Stimulated activated CD8-positive, alpha-beta memory T cell treated with anti-CD3 and anti-CD28 coated beads, Interleukin-15, amount 100 ng/mL, for 4 hours (primary cell): Measurements from ENCODE around the gene MTFMT.
A peak's percentile ranks its signal among the peaks of the same experiment; 100 is the strongest.
"Not testable (repeated sequence)": the region's sequence is repeated elsewhere in the genome, so short reads cannot be mapped to it uniquely, and the experiment has no call there.

Experiments used
- DNase-seq, 2 donors: peaks; one replicate each; pipeline ENCODE4 v3.0.0-alpha.2; 2020; ENCODE audit warnings: low read depth in 2 of 2

The MTFMT gene

DNA sequence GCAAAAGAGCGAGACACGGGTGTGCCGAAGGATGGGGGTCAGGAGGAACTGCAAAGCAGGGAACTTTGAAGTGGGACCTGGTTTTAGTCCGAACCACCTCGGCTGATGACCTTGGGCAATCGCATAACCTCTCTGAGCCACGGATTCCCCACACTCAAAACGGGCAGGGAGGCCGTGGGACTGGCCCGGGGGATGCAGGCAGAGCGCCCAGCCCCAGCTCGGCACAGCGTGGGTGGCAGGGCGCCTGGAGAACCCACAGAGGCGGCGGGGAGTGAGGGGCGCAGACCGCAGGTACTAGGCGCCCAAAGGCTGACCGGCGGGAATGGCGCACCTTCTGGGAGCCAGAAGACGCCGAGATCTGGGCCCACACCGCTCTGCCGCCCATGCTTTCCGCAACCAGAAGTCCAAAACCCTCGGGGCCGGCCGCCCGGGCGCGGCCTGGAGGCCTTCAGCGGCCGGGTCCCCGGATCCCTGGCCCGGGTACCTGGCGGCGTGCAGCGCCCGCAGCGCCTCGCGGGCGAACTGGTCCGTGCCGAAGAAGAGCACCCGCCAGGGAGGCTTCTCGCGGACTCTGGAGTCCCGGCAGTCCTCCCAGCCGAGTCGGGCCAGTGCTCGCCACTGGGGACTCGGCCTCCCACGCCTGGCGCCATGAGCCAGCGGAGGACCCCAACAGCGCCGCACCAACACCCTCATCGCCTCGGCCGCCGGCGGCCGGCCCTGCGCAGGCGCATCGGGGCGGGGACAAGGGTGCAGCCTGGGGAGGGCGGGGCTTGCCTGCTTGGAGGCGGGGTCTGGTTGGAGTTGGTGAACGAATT, at the start of gene MTFMT:
Gene MTFMT, minus strand, starts transcription at position 719 of the 815 bp plus-strand sequence. Its CDS starts 26 bp downstream, at position 693.
- DNase-seq, result peak; percentile 82 to 88

GRCh38 chr15:65077981-65078352, 48.5 kb upstream of the MTFMT start:
- DNase-seq, result peak in 1 of 2 donors; percentile 2

DNA sequence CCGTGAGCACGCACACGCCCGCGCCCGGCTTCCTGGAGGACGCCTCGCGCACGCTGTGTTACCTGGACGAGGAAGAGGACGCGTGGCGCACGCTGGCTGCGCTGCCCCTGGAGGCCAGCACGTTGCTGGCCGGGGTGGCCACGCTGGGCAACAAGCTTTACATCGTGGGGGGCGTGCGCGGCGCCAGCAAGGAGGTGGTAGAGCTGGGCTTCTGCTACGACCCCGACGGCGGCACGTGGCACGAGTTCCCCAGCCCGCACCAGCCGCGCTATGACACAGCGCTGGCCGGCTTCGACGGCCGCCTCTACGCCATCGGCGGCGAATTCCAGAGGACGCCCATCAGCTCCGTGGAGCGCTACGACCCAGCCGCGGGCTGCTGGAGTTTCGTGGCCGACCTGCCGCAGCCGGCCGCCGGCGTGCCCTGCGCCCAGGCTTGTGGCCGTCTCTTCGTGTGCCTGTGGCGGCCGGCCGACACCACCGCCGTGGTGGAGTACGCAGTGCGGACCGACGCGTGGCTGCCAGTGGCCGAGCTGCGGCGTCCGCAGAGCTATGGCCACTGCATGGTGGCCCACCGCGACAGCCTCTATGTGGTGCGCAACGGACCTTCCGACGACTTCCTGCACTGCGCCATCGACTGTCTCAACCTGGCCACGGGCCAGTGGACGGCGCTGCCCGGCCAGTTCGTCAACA, 48.0 kb upstream of the MTFMT start:
- no peak for DNase-seq

DNA sequence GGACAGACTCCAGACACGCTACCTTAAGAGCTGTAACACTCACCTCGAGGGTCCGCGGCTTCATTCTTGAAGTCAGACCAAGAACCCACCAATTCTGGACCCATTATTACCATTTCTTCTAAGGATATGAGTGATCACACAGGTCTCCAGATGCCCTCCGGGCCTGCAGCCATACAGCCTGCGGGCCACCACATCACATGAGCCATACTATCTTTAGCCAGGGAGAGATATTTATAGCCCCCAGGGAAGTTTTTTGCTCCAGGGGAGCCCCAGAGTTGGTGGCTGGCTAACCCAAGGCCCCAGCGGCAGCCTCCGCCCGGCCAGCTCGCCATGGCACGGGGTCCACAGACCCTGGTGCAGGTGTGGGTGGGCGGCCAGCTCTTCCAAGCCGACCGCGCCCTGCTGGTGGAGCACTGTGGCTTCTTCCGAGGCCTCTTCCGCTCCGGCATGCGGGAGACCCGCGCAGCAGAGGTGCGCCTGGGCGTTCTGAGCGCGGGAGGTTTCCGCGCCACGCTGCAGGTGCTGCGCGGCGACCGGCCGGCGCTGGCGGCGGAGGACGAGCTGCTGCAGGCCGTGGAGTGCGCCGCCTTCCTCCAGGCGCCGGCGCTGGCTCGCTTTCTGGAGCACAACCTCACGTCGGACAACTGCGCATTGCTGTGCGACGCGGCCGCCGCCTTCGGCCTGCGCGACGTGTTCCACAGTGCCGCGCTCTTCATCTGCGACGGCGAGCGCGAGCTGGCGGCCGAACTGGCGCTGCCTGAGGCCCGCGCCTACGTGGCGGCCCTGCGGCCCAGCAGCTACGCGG, 47.2 kb upstream of the MTFMT start, which contains the start of gene KBTBD13:
Gene KBTBD13, plus strand, starts transcription at position 261 of the 805 bp plus-strand sequence. Its CDS starts 70 bp downstream, at position 331.
- DNase-seq, result no peak

- not testable (repeated sequence) for DNase-seq
These were observed 46.4 kb upstream of the MTFMT start for GRCh38 chr15:65075607-65076395.

GRCh38 chr15:65074946-65075345, 45.5 kb upstream of the MTFMT start:
- not testable (repeated sequence) for DNase-seq

GRCh38 chr15:65072617-65073016, 43.2 kb upstream of the MTFMT start:
- DNase-seq, result no peak

GRCh38 chr15:65072027-65072426, 42.6 kb upstream of the MTFMT start:
- no peak for DNase-seq

GRCh38 chr15:65071381-65071811, 42.0 kb upstream of the MTFMT start:
- no peak for DNase-seq

- no peak for DNase-seq
These were observed 40.5 kb upstream of the MTFMT start for GRCh38 chr15:65069779-65070546.

DNA sequence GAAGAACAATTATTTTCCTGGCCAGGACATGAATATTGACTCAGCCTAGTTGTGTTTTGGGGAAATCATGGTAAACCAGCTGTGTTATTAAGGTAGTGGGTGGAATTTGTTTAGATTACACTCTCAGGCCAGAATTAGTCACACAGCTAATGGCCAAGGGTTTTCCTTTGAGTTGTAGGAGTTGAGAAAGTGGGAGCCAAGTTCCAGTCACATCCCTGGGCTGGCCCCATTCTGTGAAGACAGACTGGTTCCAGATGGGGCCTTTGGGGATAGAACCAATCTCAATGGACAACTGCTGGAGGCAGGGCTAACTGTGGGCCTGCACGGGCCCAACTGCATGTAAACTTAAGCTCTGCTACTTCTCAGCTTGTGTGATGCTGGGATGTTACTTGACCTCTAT, 39.7 kb upstream of the MTFMT start:
- no peak for DNase-seq

DNA sequence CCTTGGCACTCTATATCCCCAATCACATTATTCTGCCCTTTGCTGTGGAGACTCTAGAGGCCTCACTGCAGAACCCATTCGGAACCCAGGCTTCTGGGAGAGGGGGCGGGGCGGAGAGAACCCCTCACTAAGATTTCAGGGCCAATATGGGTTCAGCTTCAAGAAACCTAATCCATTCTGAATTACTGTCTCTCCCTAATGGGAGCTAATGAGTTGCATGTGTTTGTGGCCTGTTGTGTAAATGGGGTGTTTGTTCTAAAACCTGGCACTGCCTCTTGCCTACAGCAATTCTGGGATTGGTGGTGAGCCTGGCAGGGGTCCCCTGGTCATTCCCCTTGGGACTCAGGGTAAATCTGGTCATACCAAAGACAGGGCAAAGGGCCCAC, 39.0 kb upstream of the MTFMT start:
- DNase-seq, result no peak

DNA sequence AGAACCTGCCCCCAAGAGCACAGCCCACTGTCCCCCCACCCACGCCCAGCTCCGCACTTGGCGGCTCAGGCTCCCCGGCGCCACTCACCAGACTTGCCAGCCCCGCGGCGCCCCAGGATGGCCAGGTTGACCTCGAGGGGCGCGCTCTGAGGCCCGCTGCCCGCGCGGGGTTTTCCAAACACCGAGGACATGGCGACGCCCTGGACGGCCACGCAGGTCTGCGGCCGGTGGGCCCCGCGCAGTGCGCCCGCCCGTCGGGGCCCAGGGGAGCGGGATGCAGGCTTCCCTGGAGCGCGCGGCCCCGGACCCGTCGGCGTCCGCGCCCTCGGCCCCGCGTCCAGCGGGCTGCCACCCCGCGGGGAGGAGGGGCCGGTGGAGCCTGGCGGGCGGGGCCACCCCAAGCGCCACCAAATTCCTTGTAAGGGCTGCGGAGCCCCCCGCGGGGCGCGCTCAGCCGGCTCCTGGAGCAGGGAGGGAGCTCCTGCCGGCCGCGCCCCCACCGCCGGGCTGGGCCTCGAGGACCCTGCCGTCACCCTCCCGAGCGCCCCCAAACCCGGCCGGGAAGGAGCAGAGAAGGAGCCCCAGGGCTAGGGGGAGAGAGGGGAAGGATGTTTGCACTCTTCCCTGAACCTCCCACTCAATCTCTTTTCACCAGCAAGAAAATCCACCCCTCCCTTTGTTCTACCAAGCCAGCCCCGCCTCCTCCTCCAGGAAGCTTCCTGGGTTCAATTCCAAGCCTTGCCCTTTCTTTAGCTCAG, 38.4 kb upstream of the MTFMT start, which contains the start of gene RASL12:
Gene RASL12, minus strand, starts transcription at position 347 of the 758 bp plus-strand sequence. Its CDS starts 156 bp downstream, at position 191.
- DNase-seq, result no peak

GRCh38 chr15:65067317-65067644, 37.8 kb upstream of the MTFMT start:
- no peak for DNase-seq

DNA sequence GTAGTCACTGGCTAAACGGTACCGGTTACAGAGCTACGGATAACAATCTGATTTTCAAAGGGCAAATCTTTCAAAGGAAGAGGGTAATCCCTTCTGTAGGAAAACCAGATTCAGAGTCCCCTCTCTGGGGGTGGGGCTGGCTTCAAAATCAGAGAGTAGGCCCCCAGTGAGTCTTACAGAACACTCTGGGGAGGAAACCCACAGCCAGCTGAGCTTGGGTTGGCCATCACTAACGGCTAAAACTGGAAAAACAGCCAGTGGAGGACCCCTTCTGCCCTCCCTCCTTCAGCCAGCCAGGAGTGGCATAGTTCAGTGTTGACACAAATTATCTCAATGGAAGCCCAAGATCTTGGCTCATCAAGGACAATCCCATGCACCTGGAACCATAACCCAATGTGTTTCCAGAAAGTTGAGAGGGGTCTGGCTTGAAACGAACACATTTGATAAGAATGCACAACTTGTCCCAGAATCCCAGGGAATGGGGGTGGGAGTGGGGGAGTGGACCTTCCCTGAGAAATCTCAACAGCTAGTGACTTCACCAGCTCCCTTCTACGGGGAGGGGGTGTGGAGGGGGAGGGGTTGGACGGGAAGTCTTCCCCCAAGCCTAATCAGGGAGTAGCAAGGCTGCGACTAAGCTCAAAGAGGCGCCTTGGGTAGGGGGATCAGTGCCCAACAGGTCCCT, 37.3 kb upstream of the MTFMT start:
- DNase-seq, result no peak

GRCh38 chr15:65066001-65066634, 36.7 kb upstream of the MTFMT start:
- DNase-seq, result no peak

- DNase-seq, result no peak
These were observed 33.3 kb upstream of the MTFMT start for GRCh38 chr15:65062726-65063125.

GRCh38 chr15:65062061-65062460, 32.6 kb upstream of the MTFMT start:
- DNase-seq, result no peak
